Measurements from ENCODE around the gene VWC2L. TPM values are rescaled to one million over a fixed set of nuclear protein-coding genes. Genes with fewer than 3 reads are reported as not detected.

VWC2L gene
- total and polyA plus RNA-seq, 2 experiments from 2014 or later: not detected

GRCh38 chr2:214543386-214543955, 132.6 kb downstream of the VWC2L start:
- H3K9me3 Mint-ChIP-seq: no peaks in the 10 kb centered on the region
- no peak overlapping the region for H3K4me3 ChIP-seq
- no peak for ATAC-seq

DNA sequence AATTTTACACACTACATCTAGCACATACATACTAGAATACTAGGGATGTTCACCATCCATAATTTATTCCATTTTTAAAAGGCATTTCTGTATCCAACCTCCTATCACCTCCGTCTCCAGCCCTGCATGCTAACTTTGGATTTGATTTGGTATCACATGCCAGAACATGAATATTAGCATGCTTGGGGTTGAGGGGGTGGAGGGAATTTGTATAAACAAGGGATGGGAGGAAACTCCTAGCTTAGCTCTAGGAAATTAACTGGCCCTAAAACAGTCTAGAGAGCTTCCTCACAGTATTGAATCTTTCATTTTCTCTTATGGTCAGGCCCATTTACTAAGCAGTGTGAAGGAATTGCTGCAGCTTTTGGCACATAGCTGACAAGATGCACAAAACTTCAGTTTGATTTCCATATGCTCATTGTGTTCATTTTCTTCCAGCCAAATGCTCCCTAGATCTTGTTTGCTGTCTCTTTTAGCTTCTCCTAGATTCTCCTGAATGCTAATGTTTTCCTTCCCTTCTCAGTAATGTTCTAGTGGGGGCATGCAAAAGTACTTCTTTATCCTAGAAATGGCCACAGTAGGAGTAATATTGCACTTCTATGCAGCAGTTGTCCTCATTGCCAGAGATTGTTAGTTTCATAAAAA, 135.2 kb downstream of the VWC2L start:
- no peaks in the 10 kb centered on the region for H3K27me3 ChIP-seq (ENCODE audit: insufficient read depth)
- no peaks in the 10 kb centered on the region for H3K79me2 ChIP-seq (replicated peaks; ENCODE audit: insufficient read depth)
- no peaks in the 10 kb centered on the region for H4K20me1 ChIP-seq (replicated peaks; ENCODE audit: insufficient read depth)
- no peak overlapping the region for H3K27ac ChIP-seq (ENCODE audit: low read depth)
- no peaks in the 10 kb centered on the region for H3K4me1 Mint-ChIP-seq
- no peak overlapping the region for H3K27ac Mint-ChIP-seq
- H2AFZ ChIP-seq: no peak overlapping the region
- no peak overlapping the region for H3K4me2 ChIP-seq
- H3K27me3 Mint-ChIP-seq (ENCODE audit: insufficient read depth, low read depth, poor library complexity): no peaks in the 10 kb centered on the region
- no peaks in the 10 kb centered on the region for H3K4me1 ChIP-seq (ENCODE audit: insufficient read depth)
- no peaks in the 10 kb centered on the region for H3K9me3 Mint-ChIP-seq
- H3K4me3 Mint-ChIP-seq: no peak overlapping the region
- H3K9me2 ChIP-seq (ENCODE audit: insufficient read depth): no peaks in the 10 kb centered on the region
- no peaks in the 10 kb centered on the region for H3K36me3 Mint-ChIP-seq (ENCODE audit: low read depth)
- ATAC-seq (no peak), DNase-seq (ENCODE audit: low spot score) (no peak)
- no peak overlapping the region for H3K4me3 ChIP-seq
- H3K36me3 ChIP-seq (ENCODE audit: insufficient read depth): no peaks in the 10 kb centered on the region
- no peaks in the 10 kb centered on the region for H3F3A ChIP-seq (replicated peaks; ENCODE audit: low read depth)
- TF ChIP-seq ETS1 (IDR thresholded peaks at IDR 0.05) (no peak), JUNB (IDR thresholded peaks at IDR 0.05; ENCODE audit: unreplicated experiment) (no peak), ZNF462 (CRISPR knock-in tag; IDR thresholded peaks at IDR 0.05) (no peak), STAT1 (IDR thresholded peaks at IDR 0.05; ENCODE audit: unreplicated experiment) (no peak), POLR2AphosphoS5 (IDR thresholded peaks at IDR 0.05; ENCODE audit: low read depth) (no peak), NANOG (IDR thresholded peaks at IDR 0.05; ENCODE audit: borderline replicate concordance) (no peak)
- TF ChIP-seq, protein P1, sequence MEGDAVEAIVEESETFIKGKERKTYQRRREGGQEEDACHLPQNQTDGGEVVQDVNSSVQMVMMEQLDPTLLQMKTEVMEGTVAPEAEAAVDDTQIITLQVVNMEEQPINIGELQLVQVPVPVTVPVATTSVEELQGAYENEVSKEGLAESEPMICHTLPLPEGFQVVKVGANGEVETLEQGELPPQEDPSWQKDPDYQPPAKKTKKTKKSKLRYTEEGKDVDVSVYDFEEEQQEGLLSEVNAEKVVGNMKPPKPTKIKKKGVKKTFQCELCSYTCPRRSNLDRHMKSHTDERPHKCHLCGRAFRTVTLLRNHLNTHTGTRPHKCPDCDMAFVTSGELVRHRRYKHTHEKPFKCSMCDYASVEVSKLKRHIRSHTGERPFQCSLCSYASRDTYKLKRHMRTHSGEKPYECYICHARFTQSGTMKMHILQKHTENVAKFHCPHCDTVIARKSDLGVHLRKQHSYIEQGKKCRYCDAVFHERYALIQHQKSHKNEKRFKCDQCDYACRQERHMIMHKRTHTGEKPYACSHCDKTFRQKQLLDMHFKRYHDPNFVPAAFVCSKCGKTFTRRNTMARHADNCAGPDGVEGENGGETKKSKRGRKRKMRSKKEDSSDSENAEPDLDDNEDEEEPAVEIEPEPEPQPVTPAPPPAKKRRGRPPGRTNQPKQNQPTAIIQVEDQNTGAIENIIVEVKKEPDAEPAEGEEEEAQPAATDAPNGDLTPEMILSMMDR (conservative IDR thresholded peaks at IDR 0.05; ENCODE audit: low read depth in 2 of 2): no peak

More at GRCh38 chr2:214543386-214543955, 132.6 kb downstream of the VWC2L start:
- H3K27ac Mint-ChIP-seq: no peak overlapping the region
- no peak for DNase-seq (ENCODE audit: low spot score)
- H3K27me3 Mint-ChIP-seq (ENCODE audit: insufficient read depth, low read depth, poor library complexity): no peaks in the 10 kb centered on the region
- H3K4me2 ChIP-seq: no peak overlapping the region
- H3K27ac ChIP-seq (ENCODE audit: low read depth): no peak overlapping the region
- no peak overlapping the region for H2AFZ ChIP-seq
- no peaks in the 10 kb centered on the region for H3F3A ChIP-seq (replicated peaks; ENCODE audit: low read depth)
- H3K4me1 ChIP-seq (ENCODE audit: insufficient read depth): no peaks in the 10 kb centered on the region
- no peak for TF ChIP-seq JUNB (IDR thresholded peaks at IDR 0.05; ENCODE audit: unreplicated experiment)
- TF ChIP-seq, protein P1 (conservative IDR thresholded peaks at IDR 0.05; ENCODE audit: low read depth in 2 of 2): no peak
- H3K36me3 ChIP-seq (ENCODE audit: insufficient read depth): no peaks in the 10 kb centered on the region
- H3K36me3 Mint-ChIP-seq (ENCODE audit: low read depth): no peaks in the 10 kb centered on the region
- H4K20me1 ChIP-seq (replicated peaks; ENCODE audit: insufficient read depth): no peaks in the 10 kb centered on the region
- no peaks in the 10 kb centered on the region for H3K9me2 ChIP-seq (ENCODE audit: insufficient read depth)
- peaks cover 2% of the 10 kb centered on the region; the same call in 1 of the 3 replicates for H3K4me1 Mint-ChIP-seq
- no peak overlapping the region for H3K4me3 Mint-ChIP-seq
- H3K79me2 ChIP-seq (replicated peaks; ENCODE audit: insufficient read depth): no peaks in the 10 kb centered on the region
- H3K27me3 ChIP-seq (ENCODE audit: insufficient read depth): no peaks in the 10 kb centered on the region

Measured in GM23338 (cell line).